K562 (cell line): ENCODE results near the gene C1QTNF6. TPM values are rescaled to one million over a fixed set of nuclear protein-coding genes. Genes with fewer than 3 reads are reported as not detected.

Experiments
- ATAC-seq: fragments of 200-7000 bp; cut with Tn5 transposase; 3 replicates; pipeline ENCODE4 v1.9.1; 2020; ENCODE audit warnings: moderate library complexity
- BruUV-seq: library from RNA; stranded (reverse); fragments of 400-500 nt; replicated peaks from 2 replicates; lab custom pipeline; 2021; lab: Mats Ljungman, UMichigan
- CTCF ChIA-PET: fragments of 300-600 bp; formaldehyde crosslinking; extraction: SDS; loops from one replicate; lab custom pipeline; 2021; ENCODE audit warnings: low intra/inter-chr PET ratio; lab: Yijun Ruan, JAX
- POLR2A ChIA-PET: fragments of 300-600, 350-650 bp; sonication (Branson Sonifier 250); formaldehyde crosslinking; extraction: SDS; loops from one replicate; lab custom pipeline; 2021; ENCODE audit warnings: antibody characterized with exemption, inconsistent platforms; lab: Yijun Ruan, JAX
- DNase-seq, 4 experiments: peaks; one replicate each; pipeline versions ENCODE4 v3.0.0 to v3.0.0-alpha.2; 2011 to 2018; ENCODE audit warnings: low spot score in 3 of 4, mixed read lengths in 3 of 4; ENCODE audit errors: extremely low read depth in 1 of 4
- FAIRE-seq: peaks from 2 replicates; lab custom pipeline; 2011; peaks lifted over from hg19 to GRCh38; lab: Jason Lieb, UNC
- H2AFZ ChIP-seq: 2 replicates; pipeline ENCODE4 v1.6.0; 2011; ENCODE audit warnings: low read depth, low read length, control low read depth, inconsistent platforms
- H3K27ac ChIP-seq: fragments of 200-600 bp; 3 replicates; pipeline ENCODE4 v1.8.0; 2011; ENCODE audit warnings: low read depth, mild to moderate bottlenecking, control low read depth, inconsistent platforms, low read length, moderate library complexity, mixed read lengths; ENCODE audit errors: extremely low read depth
- H3K27me3 ChIP-seq, 2 experiments: fragments of 300-600 bp in 1 of 2; 2 replicates in 1 of 2; 3 replicates in 1 of 2; pipeline versions ENCODE4 v1.6.0 to v1.8.0; 2011; ENCODE audit warnings: inconsistent platforms in 2 of 2, low read length in 2 of 2, mild to moderate bottlenecking in 1 of 2, mixed read lengths in 1 of 2, moderate library complexity in 1 of 2; ENCODE audit not compliant: control insufficient read depth in 2 of 2, insufficient read depth in 2 of 2
- H3K36me3 ChIP-seq: fragments of 300-600 bp; 3 replicates; pipeline ENCODE4 v1.8.0; 2011; ENCODE audit warnings: mild to moderate bottlenecking, low read length, inconsistent platforms; ENCODE audit not compliant: control insufficient read depth, insufficient read depth
- H3K4me1 ChIP-seq, 2 experiments: fragments of 200-600 bp in 1 of 2; replicated peaks in 1 of 2; 2 replicates in 1 of 2; 3 replicates in 1 of 2; pipeline versions ENCODE4 v1.5.1 to v1.8.0; 2011; ENCODE audit warnings: inconsistent platforms in 2 of 2, low read length in 2 of 2, mild to moderate bottlenecking in 1 of 2, mixed read lengths in 1 of 2, moderate library complexity in 1 of 2; ENCODE audit not compliant: control insufficient read depth in 2 of 2, insufficient read depth in 2 of 2
- H3K4me2 ChIP-seq: 2 replicates; pipeline ENCODE4 v1.6.1; 2011; ENCODE audit warnings: low read length, control low read depth, inconsistent platforms, mixed read lengths; ENCODE audit not compliant: insufficient read depth
- H3K4me3 ChIP-seq: fragments of 200-600 bp; sonication (generic), shearing (Covaris generic); 2 replicates; pipeline ENCODE4 v1.5.1; 2016; ENCODE audit warnings: control low read depth, inconsistent platforms
- H3K79me2 ChIP-seq: fragments of 200-600 bp; 3 replicates; pipeline ENCODE4 v1.8.0; 2011; ENCODE audit warnings: low read length, inconsistent platforms; ENCODE audit not compliant: control insufficient read depth, insufficient read depth
- H3K9ac ChIP-seq, 2 experiments: 2 replicates each; pipeline versions ENCODE4 v1.6.0 to v1.6.1; 2011; ENCODE audit warnings: low read depth in 2 of 2, low read length in 2 of 2, control low read depth in 1 of 2, inconsistent platforms in 1 of 2, mild to moderate bottlenecking in 1 of 2, mixed read lengths in 1 of 2; ENCODE audit not compliant: insufficient read depth in 1 of 2
- H3K9me1 ChIP-seq: one replicate; pipeline ENCODE4 v1.6.0; 2011; ENCODE audit warnings: inconsistent platforms, mild to moderate bottlenecking, low read length, moderate library complexity; ENCODE audit not compliant: control insufficient read depth, insufficient read depth
- H3K9me3 ChIP-seq: replicated peaks from 2 replicates; pipeline ENCODE4 v1.5.1; 2011; ENCODE audit warnings: low read depth, low read length, inconsistent platforms; ENCODE audit not compliant: control insufficient read depth, insufficient read depth
- H4K20me1 ChIP-seq: replicated peaks from 2 replicates; pipeline ENCODE4 v1.6.1; 2011; ENCODE audit warnings: low read length, inconsistent platforms, mixed read lengths; ENCODE audit not compliant: control insufficient read depth, insufficient read depth
- BRF1 ChIP-seq: IDR thresholded peaks from 3 replicates; pipeline ENCODE4 v1.6.1; 2011; ENCODE audit warnings: borderline replicate concordance, mild to moderate bottlenecking; ENCODE audit not compliant: insufficient read length; ENCODE audit errors: extremely low read depth
- CHD1 ChIP-seq: fragments of 200-600 bp; sonication (generic); IDR thresholded peaks from one replicate; pipeline ENCODE4 v1.6.1; 2012; ENCODE audit warnings: mild to moderate bottlenecking, moderate library complexity, low read length, inconsistent platforms
- CXXC5 ChIP-seq: fragments of 250-450 bp; sonication (Bioruptor Pico); IDR thresholded peaks from 2 replicates; pipeline ENCODE4 v1.8.0; 2022; ENCODE audit warnings: inconsistent platforms, mild to moderate bottlenecking, moderate library complexity
- EWSR1 ChIP-seq: fragments of 450-650 bp; IDR thresholded peaks from 2 replicates; pipeline ENCODE4 v1.6.1; 2018; ENCODE audit warnings: borderline replicate concordance, mild to moderate bottlenecking, low read depth, moderate library complexity; ENCODE audit not compliant: partially characterized antibody
- FOSL1 ChIP-seq: fragments of 200-800 bp; sonication (Bioruptor generic); conservative IDR thresholded peaks from 2 replicates; pipeline ENCODE4 v1.6.1; 2016; ENCODE audit warnings: missing genetic modification characterization, missing compliant biosample characterization
- LARP7 ChIP-seq: fragments of 450-650 bp; IDR thresholded peaks from 2 replicates; pipeline ENCODE4 v1.6.1; 2016
- PHF21A ChIP-seq: fragments of 450-650 bp; IDR thresholded peaks from 2 replicates; pipeline ENCODE4 v1.6.1; 2017; ENCODE audit warnings: low read depth, borderline replicate concordance
- POLR2G ChIP-seq: fragments of 200-400 bp; formaldehyde crosslinking; IDR thresholded peaks from 2 replicates; pipeline ENCODE4 v1.6.1; 2017; ENCODE audit warnings: low read depth, mild to moderate bottlenecking, antibody characterized with exemption, low read length, moderate library complexity
- RBFOX2 ChIP-seq: fragments of 200-400 bp; formaldehyde crosslinking; IDR thresholded peaks from 2 replicates; pipeline ENCODE4 v1.6.1; 2017; ENCODE audit warnings: low read depth, mild to moderate bottlenecking, low read length, moderate library complexity
- SETDB1 ChIP-seq: IDR thresholded peaks from one replicate; pipeline ENCODE4 v1.6.1; 2012; ENCODE audit warnings: low read length, control low read depth, inconsistent platforms
- SLC30A9 ChIP-seq: fragments of 250-450 bp; sonication (Bioruptor Pico); IDR thresholded peaks from 2 replicates; pipeline ENCODE4 v1.8.0; 2022; ENCODE audit warnings: mild to moderate bottlenecking, moderate library complexity
- SMAD1 ChIP-seq: fragments of 150-350 bp; IDR thresholded peaks from 2 replicates; pipeline ENCODE4 v1.6.1; 2014; ENCODE audit warnings: low read length, low read depth; ENCODE audit not compliant: partially characterized antibody
- WGBS: fragments of 100-300 bp; shearing (Covaris generic); methylation state at CpG from one replicate; pipeline ENCODE4 v1.1.6; 2016; ENCODE audit warnings: low coverage, mixed read lengths; ENCODE audit not compliant: insufficient coverage; ENCODE audit errors: missing lambda C conversion rate; 5-methylcytosine and 5-hydroxymethylcytosine counted together
- in situ Hi-C: fragments of 300-500 bp; cut with MboI; formaldehyde crosslinking; loops from 4 replicates; pipeline ENCODE4 v1.15.0; 2018; ENCODE audit warnings: inconsistent platforms, mixed read lengths
- intact Hi-C: fragments of 100-400 bp; cut with micrococcal nuclease; formaldehyde crosslinking; loops from 2 replicates; pipeline ENCODE4 v1.14.2; 2022
- polyA plus RNA-seq, 8 experiments: library from polyadenylated mRNA; depleted of rRNA in 4 of 8; stranded (reverse) in 5 of 8; unstranded in 3 of 8; fragments of >200 nt; fragmentation: Nextera tagmentation in 2 of 8; fragmentation: Illumina TruSeq in 1 of 8; extraction: Ambion mirVana in 2 of 8; extraction: Trizol in 1 of 8; gene quantifications; 2 replicates each; pipeline versions ENCODE4 v1.2.1 to v1.2.3, GENCODE V29; 2011 to 2014; ENCODE audit warnings: inconsistent platforms in 1 of 8, missing spikeins in 1 of 8
- total RNA-seq, 7 experiments: library from RNA; depleted of rRNA in 6 of 7; stranded (reverse); fragments of >200 nt in 6 of 7; fragmentation: Illumina TruSeq in 2 of 7; extraction: Trizol in 2 of 7; gene quantifications; 2 replicates each; pipeline versions ENCODE4 v1.2.1 to v1.2.3, GENCODE V29; 2011 to 2021; ENCODE audit warnings: low replicate concordance in 1 of 7
- TF ChIP-seq, protein P1 (sequence below): IDR thresholded peaks from 3 replicates; pipeline ENCODE4 v1.6.1; 2011; ENCODE audit warnings: borderline replicate concordance, mild to moderate bottlenecking; ENCODE audit not compliant: insufficient read length, insufficient read depth
- TF ChIP-seq, protein P2 (sequence below): sonication (generic); formaldehyde crosslinking; IDR thresholded peaks from 2 replicates; pipeline ENCODE4 v1.8.1; 2023; ENCODE audit warnings: missing genetic modification reagents, mild to moderate bottlenecking, borderline replicate concordance

C1QTNF6 gene
- total and polyA plus RNA-seq, 9 of the 15 experiments (the other 6 are each of a cell fraction or from before 2014, with no cell fraction given): 0.18 to 0.92 (median 0.55) TPM

DNA sequence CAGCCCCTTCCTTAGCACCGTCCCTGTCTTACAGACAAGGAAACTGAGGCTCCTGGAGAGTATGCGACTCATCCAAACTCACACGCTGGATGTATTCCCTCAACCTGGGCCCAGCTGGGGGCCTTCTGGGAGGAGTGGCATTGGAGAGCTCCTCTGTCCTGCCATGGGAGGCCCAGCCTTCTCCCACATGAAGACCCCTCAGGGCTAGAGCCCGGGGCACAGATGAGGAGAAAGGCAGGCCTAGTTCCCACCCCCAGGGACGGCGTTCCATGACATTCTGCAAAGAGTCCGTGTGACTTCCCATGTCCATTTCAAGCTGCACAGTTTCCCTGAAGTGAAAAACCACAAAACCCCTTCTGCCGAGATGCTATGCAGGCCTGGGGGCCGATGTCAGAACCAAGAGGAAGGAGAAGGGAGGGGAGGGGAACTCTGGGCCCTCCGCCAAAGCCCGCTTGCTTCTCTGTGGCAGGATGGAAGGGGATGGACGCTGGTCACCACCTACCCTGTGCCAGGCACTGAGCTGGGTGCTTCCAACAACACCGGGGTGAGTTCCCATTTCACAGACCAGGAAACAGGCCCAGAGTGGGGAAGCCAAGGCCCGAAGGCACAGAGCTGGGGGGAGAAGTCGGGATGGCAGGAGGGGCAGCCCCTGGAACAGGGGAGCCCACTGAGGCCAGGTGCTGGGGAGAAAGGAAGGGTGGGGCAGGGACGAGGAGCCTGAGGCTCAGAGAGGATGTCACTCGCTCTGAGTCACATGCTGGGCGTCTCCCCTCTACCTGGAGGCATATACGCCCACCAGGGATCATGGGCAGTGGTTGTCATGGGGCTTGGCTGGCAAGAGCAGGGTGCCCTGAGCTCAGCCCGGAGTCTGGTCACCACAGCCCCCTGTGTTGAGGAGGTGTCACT lies 40.3 kb upstream of the C1QTNF6 start:
- ChIA-PET POLR2A (interaction anchor here (0.6 to 1.9 kb wide), 3 partner anchors 10 to 1248 kb away, joined by 3 to 4 read pairs (median 4); no protein-coding TSS in a partner anchor), CTCF (no interaction called here)
- in situ Hi-C loops (no loop called here), intact Hi-C loops (no loop called here)
- FAIRE-seq (no peak), DNase-seq (no peak), ATAC-seq (no peak)
- Histone ChIP-seq H3K9me1 (no peaks in the 10 kb centered on the region), H3K27ac (no peak overlapping the region), H3K4me2 (no peak overlapping the region), H4K20me1 (no peaks in the 10 kb centered on the region), H3K4me1 (peaks cover 19 to 43% of the 10 kb centered on the region in 2 experiments), H3K79me2 (peaks cover 12% of the 10 kb centered on the region), H3K9ac (0 out of 4 replicates have a peak overlapping the region, but pooled peaks of 1 of the 2 experiments have one; percentile 35), H3K4me3 (no peak overlapping the region), H3K9me3 (no peaks in the 10 kb centered on the region), H3K36me3 (peaks cover 74% of the 10 kb centered on the region; the same call in 2 of the 3 replicates), H2AFZ (no peak overlapping the region), H3K27me3 (no peaks in the 10 kb centered on the region)
- WGBS: 98% methylated on average over 8 of the region's 20 CpGs
- no TSS peak for BruUV-seq
- TF ChIP-seq LARP7 (no peak), POLR2G (peak; percentile 47), SMAD1 (no peak), RBFOX2 (peak; percentile 10; the same call in 1 of the 2 replicates), PHF21A (no peak), BRF1 (no peak), CHD1 (no peak), SLC30A9 (CRISPR knock-in tag) (no peak), CXXC5 (CRISPR knock-in tag) (no peak), SETDB1 (no peak), FOSL1 (no peak), EWSR1 (no peak)
- TF ChIP-seq, protein P1, sequence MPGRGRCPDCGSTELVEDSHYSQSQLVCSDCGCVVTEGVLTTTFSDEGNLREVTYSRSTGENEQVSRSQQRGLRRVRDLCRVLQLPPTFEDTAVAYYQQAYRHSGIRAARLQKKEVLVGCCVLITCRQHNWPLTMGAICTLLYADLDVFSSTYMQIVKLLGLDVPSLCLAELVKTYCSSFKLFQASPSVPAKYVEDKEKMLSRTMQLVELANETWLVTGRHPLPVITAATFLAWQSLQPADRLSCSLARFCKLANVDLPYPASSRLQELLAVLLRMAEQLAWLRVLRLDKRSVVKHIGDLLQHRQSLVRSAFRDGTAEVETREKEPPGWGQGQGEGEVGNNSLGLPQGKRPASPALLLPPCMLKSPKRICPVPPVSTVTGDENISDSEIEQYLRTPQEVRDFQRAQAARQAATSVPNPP: no peak
- TF ChIP-seq, protein P2, sequence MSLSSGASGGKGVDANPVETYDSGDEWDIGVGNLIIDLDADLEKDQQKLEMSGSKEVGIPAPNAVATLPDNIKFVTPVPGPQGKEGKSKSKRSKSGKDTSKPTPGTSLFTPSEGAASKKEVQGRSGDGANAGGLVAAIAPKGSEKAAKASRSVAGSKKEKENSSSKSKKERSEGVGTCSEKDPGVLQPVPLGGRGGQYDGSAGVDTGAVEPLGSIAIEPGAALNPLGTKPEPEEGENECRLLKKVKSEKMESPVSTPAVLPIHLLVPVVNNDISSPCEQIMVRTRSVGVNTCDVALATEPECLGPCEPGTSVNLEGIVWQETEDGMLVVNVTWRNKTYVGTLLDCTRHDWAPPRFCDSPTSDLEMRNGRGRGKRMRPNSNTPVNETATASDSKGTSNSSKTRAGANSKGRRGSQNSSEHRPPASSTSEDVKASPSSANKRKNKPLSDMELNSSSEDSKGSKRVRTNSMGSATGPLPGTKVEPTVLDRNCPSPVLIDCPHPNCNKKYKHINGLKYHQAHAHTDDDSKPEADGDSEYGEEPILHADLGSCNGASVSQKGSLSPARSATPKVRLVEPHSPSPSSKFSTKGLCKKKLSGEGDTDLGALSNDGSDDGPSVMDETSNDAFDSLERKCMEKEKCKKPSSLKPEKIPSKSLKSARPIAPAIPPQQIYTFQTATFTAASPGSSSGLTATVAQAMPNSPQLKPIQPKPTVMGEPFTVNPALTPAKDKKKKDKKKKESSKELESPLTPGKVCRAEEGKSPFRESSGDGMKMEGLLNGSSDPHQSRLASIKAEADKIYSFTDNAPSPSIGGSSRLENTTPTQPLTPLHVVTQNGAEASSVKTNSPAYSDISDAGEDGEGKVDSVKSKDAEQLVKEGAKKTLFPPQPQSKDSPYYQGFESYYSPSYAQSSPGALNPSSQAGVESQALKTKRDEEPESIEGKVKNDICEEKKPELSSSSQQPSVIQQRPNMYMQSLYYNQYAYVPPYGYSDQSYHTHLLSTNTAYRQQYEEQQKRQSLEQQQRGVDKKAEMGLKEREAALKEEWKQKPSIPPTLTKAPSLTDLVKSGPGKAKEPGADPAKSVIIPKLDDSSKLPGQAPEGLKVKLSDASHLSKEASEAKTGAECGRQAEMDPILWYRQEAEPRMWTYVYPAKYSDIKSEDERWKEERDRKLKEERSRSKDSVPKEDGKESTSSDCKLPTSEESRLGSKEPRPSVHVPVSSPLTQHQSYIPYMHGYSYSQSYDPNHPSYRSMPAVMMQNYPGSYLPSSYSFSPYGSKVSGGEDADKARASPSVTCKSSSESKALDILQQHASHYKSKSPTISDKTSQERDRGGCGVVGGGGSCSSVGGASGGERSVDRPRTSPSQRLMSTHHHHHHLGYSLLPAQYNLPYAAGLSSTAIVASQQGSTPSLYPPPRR (CRISPR knock-in tag): no peak
